Liver (tissue), 9 donors: ENCODE results near the gene TRAPPC12. TPM values are rescaled to one million over a fixed set of nuclear protein-coding genes. Genes with fewer than 3 reads are reported as not detected.

ENCODE experiments used
- DNase-seq: peaks from one replicate; pipeline ENCODE4 v3.0.0-alpha.2; 2017; ENCODE audit warnings: low spot score
- H3K27ac ChIP-seq, 2 donors: one replicate each; pipeline ENCODE4 v1.7.0; 2013; ENCODE audit warnings: inconsistent platforms in 2 of 2, low read length in 2 of 2, control low read depth in 1 of 2, low read depth in 1 of 2, mild to moderate bottlenecking in 1 of 2
- H3K27me3 ChIP-seq, 4 donors: one replicate each; pipeline versions ENCODE4 v1.6.1 to v1.7.0; 2013; ENCODE audit warnings: low read length in 3 of 4, inconsistent platforms in 1 of 4, mild to moderate bottlenecking in 1 of 4, moderate library complexity in 1 of 4; ENCODE audit not compliant: control insufficient read depth in 4 of 4, insufficient read depth in 4 of 4
- H3K36me3 ChIP-seq, 4 donors: one replicate each; pipeline versions ENCODE4 v1.6.1 to v1.7.0; 2013; ENCODE audit warnings: low read length in 3 of 4, mild to moderate bottlenecking in 3 of 4, low read depth in 1 of 4, moderate library complexity in 1 of 4; ENCODE audit not compliant: control insufficient read depth in 4 of 4, insufficient read depth in 3 of 4
- H3K4me1 ChIP-seq, 4 donors: one replicate each; pipeline versions ENCODE4 v1.6.1 to v1.7.0; 2013; ENCODE audit warnings: low read length in 3 of 4, mild to moderate bottlenecking in 3 of 4, moderate library complexity in 1 of 4; ENCODE audit not compliant: control insufficient read depth in 4 of 4, insufficient read depth in 4 of 4
- H3K4me3 ChIP-seq, 3 donors: one replicate each; pipeline versions ENCODE4 v1.6.1 to v1.7.0; 2013; ENCODE audit warnings: low read length in 3 of 3, control low read depth in 1 of 3, low read depth in 1 of 3, mild to moderate bottlenecking in 1 of 3
- H3K9ac ChIP-seq, 2 donors: one replicate each; pipeline ENCODE4 v1.7.0; 2013; ENCODE audit warnings: low read length in 2 of 2, mild to moderate bottlenecking in 2 of 2, moderate library complexity in 2 of 2, control low read depth in 1 of 2, low read depth in 1 of 2
- H3K9me3 ChIP-seq, 4 donors: one replicate each; pipeline versions ENCODE4 v1.6.1 to v1.7.0; 2013; ENCODE audit warnings: low read length in 3 of 4; ENCODE audit not compliant: control insufficient read depth in 4 of 4
- ATF3 ChIP-seq: IDR thresholded peaks from 2 replicates; pipeline ENCODE4 v1.6.1; 2016; ENCODE audit warnings: antibody characterized with exemption
- EGR1 ChIP-seq, 2 donors: IDR thresholded peaks; 2 replicates each; pipeline ENCODE4 v1.6.1; 2016 to 2018; ENCODE audit warnings: antibody characterized with exemption in 2 of 2, low read depth in 2 of 2
- FOXA1 ChIP-seq: IDR thresholded peaks from 2 replicates; pipeline ENCODE4 v1.6.1; 2016; ENCODE audit warnings: antibody characterized with exemption
- HNF4A ChIP-seq, 2 donors: conservative IDR thresholded peaks; 2 replicates each; pipeline ENCODE4 v1.6.1; 2016; ENCODE audit warnings: antibody characterized with exemption in 2 of 2, mild to moderate bottlenecking in 2 of 2
- HNF4G ChIP-seq: IDR thresholded peaks from 2 replicates; pipeline ENCODE4 v1.6.1; 2016; ENCODE audit warnings: antibody characterized with exemption
- JUND ChIP-seq, 2 donors: IDR thresholded peaks; 2 replicates each; pipeline ENCODE4 v1.6.1; 2016; ENCODE audit warnings: antibody characterized with exemption in 2 of 2
- MAX ChIP-seq: IDR thresholded peaks from 2 replicates; pipeline ENCODE4 v1.6.1; 2016; ENCODE audit warnings: antibody characterized with exemption
- NR2F2 ChIP-seq: IDR thresholded peaks from 2 replicates; pipeline ENCODE4 v1.6.1; 2016; ENCODE audit warnings: antibody characterized with exemption
- RAD21 ChIP-seq, 2 donors: IDR thresholded peaks; 2 replicates each; pipeline ENCODE4 v1.6.1; 2016; ENCODE audit warnings: antibody characterized with exemption in 2 of 2, mild to moderate bottlenecking in 2 of 2
- REST ChIP-seq: IDR thresholded peaks from 2 replicates; pipeline ENCODE4 v1.6.1; 2016; ENCODE audit warnings: antibody characterized with exemption, mild to moderate bottlenecking
- RXRA ChIP-seq, 2 donors: IDR thresholded peaks; 2 replicates each; pipeline ENCODE4 v1.6.1; 2017 to 2018; ENCODE audit warnings: antibody characterized with exemption in 2 of 2, mild to moderate bottlenecking in 1 of 2
- SP1 ChIP-seq: IDR thresholded peaks from 2 replicates; pipeline ENCODE4 v1.6.1; 2018; ENCODE audit warnings: antibody characterized with exemption, mild to moderate bottlenecking
- TAF1 ChIP-seq: conservative IDR thresholded peaks from 2 replicates; pipeline ENCODE4 v1.6.1; 2016; ENCODE audit warnings: antibody characterized with exemption, mild to moderate bottlenecking
- ZBTB33 ChIP-seq: IDR thresholded peaks from 2 replicates; pipeline ENCODE4 v1.6.1; 2016; ENCODE audit warnings: antibody characterized with exemption
- whole genome bisulfite sequencing: extraction: QIAGEN DNeasy Blood & Tissue Kit; methylation state at CpG from one replicate; pipeline ENCODE4 v1.1.7; 2013; 5-methylcytosine and 5-hydroxymethylcytosine counted together
- polyA plus RNA-seq, 2 donors: library from polyadenylated mRNA; stranded (reverse) in 1 of 2; unstranded in 1 of 2; fragments of 200-250 nt in 1 of 2; fragments of >200 nt in 1 of 2; fragmentation: Nextera tagmentation in 1 of 2; extraction: Ambion mirVana in 1 of 2; gene quantifications; one replicate each; pipeline versions ENCODE4 v1.2.1 to v1.2.3, GENCODE V29; 2013 to 2015
- total RNA-seq, 2 donors: library from RNA; depleted of rRNA; stranded (reverse); fragments of >200 nt; gene quantifications; one replicate each; pipeline ENCODE4 v1.2.3, GENCODE V29; 2014
- donor health status: healthy.
- donor health status: healthy.
- donor health status: healthy.
- donor health status: healthy.
- donor health status: healthy.

TRAPPC12 gene
- total and polyA plus RNA-seq, 4 donors, result 30.2 to 60.9 (median 39.7) TPM

GRCh38 chr2:3411103-3411502 is 31.6 kb downstream of the TRAPPC12 start:
- no peak overlapping the region for H3K9ac ChIP-seq
- peaks cover 0 to 13% (median under 1%) of the 10 kb centered on the region in 4 donors for H3K36me3 ChIP-seq
- 91% methylated on average over 3 of the region's 3 CpGs for WGBS
- no peak overlapping the region for H3K27ac ChIP-seq
- H3K27me3 ChIP-seq, result no peaks in the 10 kb centered on the region
- DNase-seq, result no peak
- no peak overlapping the region for H3K4me3 ChIP-seq
- H3K4me1 ChIP-seq, result no peaks in the 10 kb centered on the region
- no peaks in the 10 kb centered on the region for H3K9me3 ChIP-seq
- no peak for TF ChIP-seq EGR1 (IDR thresholded peaks at IDR 0.05; ENCODE audit: low read depth in 2 of 2)
- TF ChIP-seq MAX, result no peak
- no peak for TF ChIP-seq HNF4G
- no peak for TF ChIP-seq ZBTB33
- no peak for TF ChIP-seq NR2F2
- TF ChIP-seq JUND (IDR thresholded peaks at IDR 0.05), result no peak
- TF ChIP-seq ATF3, result no peak
- no peak for TF ChIP-seq SP1

- Histone ChIP-seq H3K9me3 (no peaks in the 10 kb centered on the region), H3K9ac (no peak overlapping the region), H3K4me3 (no peak overlapping the region), H3K4me1 (no peaks in the 10 kb centered on the region), H3K27ac (no peak overlapping the region), H3K27me3 (no peaks in the 10 kb centered on the region), H3K36me3 (peaks cover 0 to 19% (median 2%) of the 10 kb centered on the region in 4 donors)
- WGBS, result 95% methylated on average over 4 of the region's 4 CpGs
- no peak for DNase-seq
- TF ChIP-seq EGR1 (IDR thresholded peaks at IDR 0.05; ENCODE audit: low read depth in 2 of 2), result no peak
- TF ChIP-seq REST, result no peak
- TF ChIP-seq NR2F2, result no peak
- TF ChIP-seq RXRA (IDR thresholded peaks at IDR 0.05), result no peak
- no peak for TF ChIP-seq RAD21 (IDR thresholded peaks at IDR 0.05)
- TF ChIP-seq HNF4A (conservative IDR thresholded peaks at IDR 0.05), result no peak
- no peak for TF ChIP-seq ZBTB33
- no peak for TF ChIP-seq FOXA1
- no peak for TF ChIP-seq SP1
- TF ChIP-seq TAF1, result no peak
Measured at GRCh38 chr2:3413697-3414096, 34.2 kb downstream of the TRAPPC12 start.
